Globus pallidus (tissue), 1 donor: ENCODE data around the gene ASXL1.
"Not testable (repeated sequence)": the region's sequence is repeated elsewhere in the genome, so short reads cannot be mapped to it uniquely, and the experiment has no call there.

ENCODE experiments used
- DNase-seq: peaks from one replicate; pipeline ENCODE4 v3.0.0-alpha.2; 2015; ENCODE audit warnings: low spot score

The ASXL1 gene

DNA sequence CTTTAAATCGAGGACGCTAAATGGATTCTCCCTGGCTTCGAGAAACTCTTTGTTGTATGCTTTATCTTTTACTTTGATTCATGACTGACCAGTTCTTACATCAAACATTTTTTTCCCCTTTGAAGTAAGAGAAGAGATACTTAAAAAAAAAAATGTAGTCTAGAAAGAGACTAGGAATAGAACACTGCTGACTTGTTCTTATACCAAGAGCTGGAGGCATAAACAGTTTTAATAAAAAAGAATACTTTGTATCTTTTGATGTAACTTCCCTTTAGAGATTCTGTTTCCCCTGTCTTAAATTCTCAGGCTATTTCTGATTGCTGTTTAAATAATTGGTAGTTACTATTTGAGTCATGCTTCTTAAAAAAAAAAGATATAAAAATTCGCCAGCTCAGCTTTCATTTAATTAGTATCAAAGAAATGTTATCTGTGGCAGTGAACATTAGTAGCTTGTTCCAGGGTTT, 4.8 kb downstream of the ASXL1 start:
- DNase-seq, result no peak

DNA sequence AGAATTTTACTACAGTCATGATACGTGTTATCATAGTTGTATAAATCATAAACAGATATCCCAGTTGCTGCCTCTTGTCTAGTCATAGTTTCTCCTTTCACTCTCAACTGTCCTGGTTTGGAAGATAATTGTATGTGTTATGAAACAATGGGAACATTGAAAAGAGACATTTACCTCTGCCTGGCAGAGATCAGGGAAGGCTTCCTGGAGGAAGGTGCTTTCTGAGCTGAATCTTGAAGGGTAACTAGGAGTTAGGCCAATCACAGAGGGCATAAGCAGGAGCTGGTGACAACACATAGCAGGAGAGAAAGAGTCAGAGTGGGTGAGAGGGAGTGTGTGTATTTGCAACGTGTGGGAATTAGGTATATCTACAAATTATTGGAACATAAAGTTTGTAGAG, 5.4 kb downstream of the ASXL1 start:
- no peak for DNase-seq

DNA sequence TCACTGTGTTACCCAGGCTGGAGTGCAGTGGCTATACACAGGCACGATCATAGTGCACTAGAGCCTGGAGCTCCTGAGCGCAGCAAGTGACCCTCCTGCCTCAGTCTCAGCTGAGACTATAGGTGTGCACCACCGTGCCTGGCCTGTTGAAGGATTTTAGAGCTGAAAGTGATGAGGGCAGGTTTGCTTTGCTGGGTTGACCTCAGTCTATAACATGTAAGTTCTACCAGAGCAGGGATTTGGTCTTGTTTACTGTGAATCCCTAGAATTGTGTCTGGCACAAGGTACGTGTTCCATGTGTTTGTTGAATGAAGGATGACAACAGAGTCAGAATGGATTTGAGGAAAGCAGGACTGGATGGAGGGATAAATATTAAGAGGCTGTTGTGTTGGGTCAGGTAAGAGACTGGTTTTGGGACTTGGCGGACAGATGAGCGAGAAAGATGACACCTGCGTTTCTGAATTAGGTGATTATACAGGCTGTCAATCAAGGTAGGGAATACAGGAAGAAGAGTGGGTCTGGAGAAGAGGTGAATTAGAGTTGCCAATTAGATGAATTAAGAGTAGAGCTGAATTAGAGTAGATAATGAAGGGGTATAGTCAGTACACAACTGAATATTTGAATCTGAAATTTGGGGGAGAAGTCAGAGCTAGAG, 6.5 kb downstream of the ASXL1 start:
- DNase-seq, result no peak

DNA sequence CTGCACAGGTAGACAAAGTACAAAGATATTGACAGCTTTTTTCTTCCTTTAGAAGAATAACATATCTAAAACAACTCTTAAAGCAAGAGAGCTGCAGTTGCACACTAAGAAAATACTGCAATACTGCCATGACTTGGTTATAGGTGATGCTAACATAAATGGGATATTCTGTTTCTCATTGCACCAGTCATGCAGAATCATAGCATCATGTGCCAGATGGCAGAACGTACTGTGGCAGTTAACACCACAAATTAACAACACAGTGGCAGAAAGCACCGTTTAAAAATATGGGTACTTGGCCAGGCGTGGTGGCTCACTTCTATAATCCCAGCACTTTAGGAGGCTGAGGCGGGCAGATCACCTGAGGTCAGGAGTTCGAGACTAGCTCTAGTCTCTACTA, 7.4 kb downstream of the ASXL1 start:
- DNase-seq, result no peak

DNA sequence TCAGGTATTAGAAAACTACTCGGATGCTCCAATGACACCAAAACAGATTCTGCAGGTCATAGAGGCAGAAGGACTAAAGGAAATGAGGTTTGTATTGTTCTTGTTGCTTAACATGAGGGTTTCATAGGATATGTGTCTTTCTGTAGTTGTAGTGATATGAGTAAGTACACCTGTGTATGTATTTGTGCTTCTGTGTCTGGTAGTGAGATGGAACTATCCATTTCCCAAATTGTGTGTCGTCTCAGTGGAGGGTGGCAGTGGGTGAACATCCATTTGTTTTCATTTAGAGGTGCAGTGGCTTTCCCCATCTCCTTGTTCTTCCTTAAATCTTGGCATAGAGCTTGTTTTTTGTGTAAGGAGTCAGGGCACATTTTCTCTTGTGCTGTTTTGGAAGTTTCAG, 8.2 kb downstream of the ASXL1 start:
- no peak for DNase-seq

DNA sequence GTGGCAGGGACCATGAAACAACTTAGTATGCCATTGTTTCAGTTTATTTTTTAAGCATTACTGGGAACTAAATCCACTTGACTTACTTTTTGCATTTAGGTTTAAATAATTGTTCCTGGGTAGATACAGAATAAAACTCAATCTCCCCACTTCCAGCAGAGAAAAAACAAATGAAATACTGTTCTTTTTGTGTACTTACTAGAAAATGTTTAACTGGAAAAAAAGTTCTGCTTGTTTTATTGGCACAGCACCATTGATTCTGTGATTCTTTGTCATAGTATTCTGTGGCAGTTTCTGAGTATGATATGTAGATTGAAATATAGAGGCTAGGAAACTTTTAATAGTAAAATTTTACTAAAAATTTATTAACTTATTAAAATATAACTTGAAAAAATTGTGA, 10.2 kb downstream of the ASXL1 start:
- no peak for DNase-seq

DNA sequence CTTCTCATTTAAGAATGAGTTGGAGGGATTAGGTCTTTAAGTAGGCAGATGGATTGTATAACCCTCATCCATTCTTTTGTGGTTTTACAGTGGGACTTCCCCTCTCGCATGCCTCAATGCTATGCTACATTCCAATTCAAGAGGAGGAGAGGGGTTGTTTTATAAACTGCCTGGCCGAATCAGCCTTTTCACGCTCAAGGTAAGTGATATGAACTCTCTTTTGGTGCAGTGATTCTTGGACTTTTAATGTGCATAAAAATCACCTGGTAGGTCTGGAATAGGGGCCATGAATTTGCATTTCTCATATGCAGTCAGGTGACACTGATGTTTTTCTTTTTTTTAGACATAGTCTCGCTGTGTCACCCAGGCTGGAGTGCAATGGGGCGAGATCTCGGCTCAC, 10.8 kb downstream of the ASXL1 start:
- DNase-seq, result no peak

DNA sequence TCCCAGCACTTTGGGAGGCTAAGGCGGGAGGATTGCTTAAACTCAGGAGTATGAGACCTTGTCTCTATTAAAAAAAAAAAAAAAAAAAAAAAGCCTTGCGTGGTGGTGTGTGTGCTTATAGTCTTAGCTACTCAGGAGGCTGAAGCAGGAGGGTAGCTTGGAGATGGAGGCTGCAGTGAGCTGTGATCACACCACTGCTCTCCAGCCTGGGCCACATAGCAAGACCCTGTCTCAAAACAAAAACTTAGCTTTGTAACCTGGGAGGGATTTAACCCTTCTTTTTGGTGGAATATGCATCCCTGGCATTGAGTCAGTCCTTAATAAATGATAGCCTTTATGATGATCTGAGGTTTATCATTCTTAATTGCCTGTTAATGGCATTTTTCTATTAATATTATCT, 12.8 kb downstream of the ASXL1 start:
- DNase-seq, result no peak

DNA sequence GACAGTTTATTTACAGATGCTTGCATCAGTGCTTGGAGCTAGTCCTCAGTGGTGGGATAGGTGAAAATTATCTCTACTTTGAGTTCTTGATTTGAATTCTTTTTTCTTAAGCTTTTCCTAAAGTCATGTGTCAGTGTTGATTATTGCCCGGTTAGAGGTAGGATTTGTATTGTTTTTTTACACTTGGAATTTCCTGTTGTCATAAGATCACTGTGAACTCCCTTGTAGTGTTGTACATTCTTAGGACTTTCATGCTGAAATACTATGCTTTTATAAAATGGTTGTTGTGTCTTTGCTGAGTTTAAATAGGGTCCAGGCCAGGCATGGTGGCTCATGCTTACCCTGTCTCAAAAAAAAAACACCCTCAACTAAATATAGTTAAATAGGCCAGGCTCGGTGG, 20.3 kb downstream of the ASXL1 start:
- DNase-seq, result no peak

DNA sequence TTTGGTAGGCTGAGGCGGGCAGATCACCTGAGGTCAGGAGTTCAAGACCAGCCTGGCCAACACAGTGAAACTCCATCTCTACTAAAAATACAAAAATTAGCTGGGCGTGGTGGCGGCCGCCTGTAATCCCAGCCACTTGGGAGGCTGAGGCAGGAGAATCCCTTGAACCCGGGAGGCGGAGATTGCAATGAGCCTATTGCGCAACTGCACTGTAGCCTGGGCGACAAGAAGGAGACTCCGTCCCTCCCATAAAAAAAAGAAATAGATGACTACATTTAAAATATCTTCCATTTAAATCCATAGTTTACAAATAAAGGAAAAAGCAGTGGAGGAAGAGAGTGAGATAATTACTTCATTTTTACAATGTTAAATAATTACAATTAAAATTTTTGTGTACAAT, 21.9 kb downstream of the ASXL1 start:
- not testable (repeated sequence) for DNase-seq

DNA sequence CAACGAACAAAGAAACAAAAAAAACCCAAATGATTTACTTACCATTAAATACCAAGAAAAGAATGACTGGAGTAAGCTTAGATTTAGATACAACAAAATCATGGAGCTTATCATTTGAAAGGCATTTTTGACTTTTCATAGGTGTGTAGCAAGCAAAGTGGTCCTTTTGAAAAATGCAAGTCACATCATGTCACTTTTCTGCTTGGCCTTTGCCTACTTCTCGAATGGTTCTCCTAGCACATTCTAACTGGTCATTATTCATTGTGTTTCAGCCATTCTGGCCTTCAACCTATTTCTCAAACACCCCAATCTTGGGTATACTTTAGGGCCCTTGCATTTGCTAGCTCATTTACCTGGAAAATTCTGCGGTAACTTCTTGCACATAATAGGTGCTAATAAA, 22.6 kb downstream of the ASXL1 start:
- no peak for DNase-seq

DNA sequence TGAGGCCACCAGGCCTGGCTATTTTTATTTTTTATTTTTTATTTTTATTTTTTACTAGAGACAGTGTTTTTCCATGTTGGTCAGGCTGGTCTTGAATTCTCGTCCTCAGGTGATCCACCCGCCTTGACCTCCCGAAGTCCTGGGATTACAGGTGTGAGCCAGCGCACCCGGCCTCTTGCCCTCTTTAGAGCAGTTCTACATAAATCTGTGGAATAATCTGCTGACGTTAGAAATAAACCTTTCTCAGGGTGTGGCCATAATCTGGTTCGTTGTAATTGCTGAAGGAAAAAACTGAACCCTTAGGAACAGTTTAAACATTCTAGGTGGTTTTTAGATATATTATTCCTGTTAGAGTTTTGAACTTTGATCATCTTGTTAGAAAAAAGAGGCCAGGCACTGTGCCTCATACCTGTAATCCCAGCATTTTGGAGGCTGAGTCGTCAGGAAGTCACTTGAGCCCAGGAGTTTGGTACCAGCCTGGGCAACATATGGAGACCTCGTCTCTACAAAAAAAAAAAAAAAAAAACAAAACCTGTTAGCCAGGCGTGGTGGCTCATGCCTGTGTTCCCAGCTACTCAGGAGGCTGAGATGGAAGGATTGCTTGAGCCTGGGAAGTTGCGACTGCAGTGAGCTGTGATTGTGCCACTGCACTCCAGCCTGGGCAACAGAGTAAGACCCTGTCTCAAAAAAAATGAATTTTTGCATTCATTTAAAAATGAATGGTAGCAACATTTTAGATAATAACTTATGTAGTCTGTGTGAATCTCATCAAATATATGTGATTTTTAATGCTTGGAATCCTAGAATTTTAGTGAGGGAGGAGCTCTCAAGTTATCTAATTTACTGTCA, 24.2 kb downstream of the ASXL1 start:
- DNase-seq, result no peak

DNA sequence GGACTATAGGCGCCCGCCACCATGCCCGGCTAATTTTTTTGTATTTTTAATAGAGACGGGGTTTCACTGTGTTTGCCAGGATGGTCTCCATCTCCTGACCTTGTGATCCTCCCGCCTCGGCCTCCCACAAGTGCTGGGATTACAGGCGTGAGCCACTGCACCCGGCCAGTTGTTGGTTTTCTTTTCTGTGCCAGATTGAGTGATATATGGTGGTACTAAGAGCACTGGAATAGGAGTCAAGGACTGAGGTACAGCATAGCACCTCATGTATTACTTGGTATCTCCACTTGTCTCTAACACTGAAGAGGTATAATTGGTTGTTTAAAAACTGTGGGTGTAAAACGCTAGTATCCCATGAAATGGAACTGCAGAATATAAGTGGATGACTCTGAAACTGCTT, 25.3 kb downstream of the ASXL1 start:
- not testable (repeated sequence) for DNase-seq

DNA sequence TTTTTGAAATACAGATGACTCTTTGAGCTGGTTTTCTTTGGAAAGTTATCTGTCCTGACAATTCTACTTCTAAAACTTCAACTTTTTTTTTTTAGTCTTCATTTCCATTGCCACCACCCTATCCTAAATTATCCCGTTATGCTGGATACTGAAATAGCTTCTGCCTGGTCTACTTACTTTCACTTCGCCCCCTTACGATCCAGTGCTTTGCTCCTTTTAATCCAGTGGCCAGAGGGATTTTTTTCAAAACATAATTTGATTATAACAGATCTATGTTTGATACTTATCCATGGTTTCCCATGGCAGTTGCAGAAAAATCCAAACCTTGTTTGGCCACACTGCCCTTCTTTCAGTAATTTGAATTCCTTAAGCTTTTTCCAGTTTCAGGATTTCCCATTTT, 27.4 kb downstream of the ASXL1 start:
- DNase-seq, result no peak

DNA sequence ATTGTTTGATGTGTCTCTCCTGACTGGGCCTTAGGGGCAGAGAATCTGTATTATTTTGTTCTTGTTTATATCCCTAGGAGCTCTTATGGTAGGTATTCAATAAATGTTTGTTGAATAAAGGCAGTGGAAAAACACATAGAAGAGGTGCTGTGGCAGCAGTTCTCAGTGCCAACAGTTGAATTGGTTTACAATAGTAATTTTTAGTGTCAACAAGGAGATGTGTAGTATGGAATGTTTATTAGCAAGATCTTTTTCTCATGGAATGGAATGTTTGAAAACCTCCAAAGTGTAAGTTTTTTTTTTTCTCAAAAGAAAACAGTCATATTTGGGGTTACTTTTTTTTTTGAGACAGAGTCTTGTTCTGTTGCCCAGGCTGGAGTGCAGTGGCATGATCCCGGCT, 28.0 kb downstream of the ASXL1 start:
- no peak for DNase-seq

DNA sequence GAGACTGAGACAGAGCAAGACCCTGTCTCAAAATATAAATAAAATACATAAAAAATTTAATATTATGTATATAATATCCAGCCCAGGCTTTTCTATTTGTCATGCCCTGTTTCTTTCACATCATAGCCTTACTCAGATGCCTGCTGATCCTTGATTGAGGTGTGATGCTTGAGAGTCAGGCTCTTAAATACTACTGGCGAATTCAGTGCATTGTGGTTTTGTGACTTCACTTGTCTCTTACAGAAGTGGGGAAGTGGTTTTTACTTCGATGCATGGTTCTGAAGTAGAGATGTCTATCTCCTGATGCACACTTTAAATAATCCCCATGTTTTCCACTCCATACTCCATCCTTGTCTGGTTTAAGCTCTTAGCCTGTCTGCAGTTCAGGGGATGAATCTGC, 29.1 kb downstream of the ASXL1 start:
- no peak for DNase-seq

DNA sequence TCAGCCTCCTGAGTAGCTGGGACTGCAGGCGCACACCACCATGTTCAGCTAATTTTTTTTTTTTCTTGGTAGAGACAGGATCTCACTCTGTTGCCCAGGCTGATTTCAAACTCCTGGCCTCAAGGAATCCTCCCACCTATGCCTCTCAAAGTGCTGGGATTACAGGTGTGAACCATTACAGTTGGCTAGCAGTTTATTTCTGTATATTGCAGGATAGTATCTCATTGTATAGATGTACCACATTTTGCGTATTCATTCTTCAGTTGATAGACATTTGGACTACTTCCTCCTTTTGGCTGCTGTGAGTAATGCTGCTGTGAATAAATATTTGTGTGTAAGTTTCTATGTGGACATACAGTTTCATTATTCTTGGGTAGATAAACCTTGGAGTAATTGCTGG, 32.9 kb downstream of the ASXL1 start:
- DNase-seq, result no peak

DNA sequence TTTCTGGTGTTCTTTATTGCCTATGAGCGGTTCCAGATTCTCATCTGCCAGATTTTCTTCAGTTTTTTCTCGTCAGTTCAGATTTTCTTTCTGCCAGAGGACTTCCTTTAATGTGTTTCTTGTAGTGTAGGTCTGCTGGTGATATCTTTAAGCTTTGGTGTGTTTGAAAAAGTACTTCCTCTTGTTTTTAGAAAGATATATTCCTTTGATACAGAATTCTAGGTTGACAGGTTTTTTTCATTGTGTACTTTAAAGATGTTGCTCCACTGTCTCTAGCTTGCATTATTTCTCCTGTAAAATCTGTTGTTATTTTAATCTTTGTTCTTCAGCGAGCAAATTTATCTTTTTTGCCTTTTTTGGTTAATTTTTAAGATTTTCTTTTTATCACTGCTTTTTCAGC, 36.9 kb downstream of the ASXL1 start:
- no peak for DNase-seq

DNA sequence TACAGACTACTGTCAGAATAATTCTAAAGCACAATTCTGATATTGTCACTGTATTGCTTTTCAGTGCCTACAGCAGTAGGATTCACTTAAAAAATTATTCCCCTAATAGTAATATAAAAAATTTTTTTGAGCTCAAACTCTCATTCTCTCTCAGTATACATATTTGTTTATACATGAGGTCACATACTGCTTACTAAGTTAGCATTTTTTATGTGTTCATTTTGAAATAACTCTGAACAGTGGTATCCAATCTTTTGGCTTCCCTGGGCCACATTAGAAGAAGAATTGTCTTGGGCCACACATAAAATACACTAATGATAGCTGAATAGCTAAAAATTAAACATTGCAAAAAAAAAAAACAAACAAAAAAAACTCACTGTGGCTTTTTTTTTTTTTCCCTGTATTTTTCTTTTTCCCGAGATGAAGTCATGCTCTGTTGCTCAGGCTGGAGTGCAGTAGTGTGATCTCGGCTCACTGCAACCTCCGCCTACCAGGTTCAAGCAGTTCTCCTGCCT, 38.6 kb downstream of the ASXL1 start:
- no peak for DNase-seq

DNA sequence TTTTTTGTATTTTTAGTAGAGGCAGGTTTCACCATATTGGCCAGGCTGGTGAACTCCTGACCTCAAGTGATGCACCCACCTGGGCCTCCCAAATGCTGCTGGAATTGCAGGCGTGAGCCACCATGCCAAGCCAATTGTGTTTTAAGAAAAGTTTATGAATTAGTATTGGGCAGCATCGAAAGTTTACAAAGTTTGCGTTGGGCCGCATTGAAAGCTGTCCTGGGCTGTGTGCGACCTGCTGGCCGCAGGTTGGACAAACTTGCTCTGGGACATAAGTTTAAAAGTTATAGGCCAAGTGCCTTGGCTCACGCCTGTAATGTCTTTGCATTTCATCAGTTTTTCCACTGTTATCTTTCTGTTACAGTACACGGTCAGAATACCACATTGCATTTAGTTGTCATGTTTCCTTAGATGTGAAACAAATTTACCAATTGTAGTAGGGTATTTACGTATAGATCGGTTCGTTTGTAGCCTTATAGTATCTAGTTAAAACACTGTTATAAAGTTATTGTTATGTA, 39.5 kb downstream of the ASXL1 start:
- no peak for DNase-seq

DNA sequence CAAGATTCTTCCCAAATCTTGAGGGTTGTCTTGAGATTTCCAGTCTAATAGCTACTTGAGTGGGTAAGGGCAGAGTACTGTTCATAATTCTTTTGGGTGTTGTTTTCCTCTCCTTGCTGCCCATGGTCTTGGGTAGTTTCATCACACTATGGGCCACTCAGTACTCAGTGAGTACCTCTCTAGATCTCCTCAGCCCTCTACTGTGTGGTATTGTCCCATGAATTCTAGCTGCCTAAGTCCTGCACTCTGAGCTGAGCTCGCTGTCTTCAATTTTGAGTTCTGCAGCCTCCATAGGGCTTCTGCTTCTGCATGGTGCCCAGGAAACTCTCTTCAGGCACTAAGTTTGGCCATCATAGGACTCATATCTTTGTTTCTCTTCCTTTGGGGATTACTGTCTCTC, 42.3 kb downstream of the ASXL1 start:
- DNase-seq, result no peak

DNA sequence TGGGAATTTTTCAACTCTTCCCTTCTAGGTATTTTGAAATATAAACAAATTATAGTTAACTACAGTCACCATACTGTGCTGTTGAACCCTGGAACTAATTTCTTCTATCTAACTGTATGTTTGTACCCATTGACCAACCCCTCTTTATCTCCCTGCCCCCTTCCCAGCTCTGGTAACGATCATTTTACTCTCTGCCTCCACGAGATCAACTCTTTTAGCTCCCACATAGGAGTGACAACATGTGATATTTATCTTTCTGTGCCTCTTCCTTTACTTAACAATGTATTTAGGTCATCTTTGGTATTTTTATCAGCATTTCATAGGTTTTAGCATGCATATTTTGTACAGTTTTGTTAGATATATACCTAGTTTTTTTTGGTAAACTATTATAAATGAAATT, 45.9 kb downstream of the ASXL1 start:
- DNase-seq, result no peak

DNA sequence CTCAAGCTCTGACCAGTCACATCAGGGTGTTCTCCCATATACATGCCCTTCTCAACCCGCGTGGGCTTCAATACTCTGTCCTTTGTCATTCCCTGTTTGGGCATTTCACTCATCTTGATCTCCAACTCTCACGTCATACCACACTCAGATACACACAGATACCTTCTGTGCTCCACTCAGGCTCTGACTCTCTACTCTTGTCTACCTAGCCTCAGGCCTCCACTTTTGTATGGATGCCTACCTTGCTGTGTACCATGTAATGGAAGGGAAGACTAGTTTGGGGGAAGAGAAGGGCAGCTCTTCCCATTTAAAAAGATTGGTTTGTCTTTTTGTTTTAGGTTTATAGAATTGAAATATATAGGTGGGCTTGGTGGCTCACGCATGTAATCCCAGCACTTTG, 48.6 kb downstream of the ASXL1 start:
- DNase-seq, result no peak
